Mucosa of gallbladder (tissue), 1 donor: ENCODE results near the gene TBC1D28. TPM values are rescaled to one million over a fixed set of nuclear protein-coding genes. Genes with fewer than 3 reads are reported as not detected.
"Not testable (repeated sequence)": the region's sequence is repeated elsewhere in the genome, so short reads cannot be mapped to it uniquely, and the experiment has no call there.

Experiments used
- DNase-seq: peaks from one replicate; pipeline ENCODE4 v3.0.0-alpha.2; 2020; ENCODE audit warnings: low spot score
- total RNA-seq: library from RNA; stranded (reverse); gene quantifications from one replicate; pipeline ENCODE4 v1.2.1, GENCODE V29; 2021
- donor health status: DM: no; HTN: no; CAD: no.

TBC1D28 gene
- total RNA-seq = not detected

DNA sequence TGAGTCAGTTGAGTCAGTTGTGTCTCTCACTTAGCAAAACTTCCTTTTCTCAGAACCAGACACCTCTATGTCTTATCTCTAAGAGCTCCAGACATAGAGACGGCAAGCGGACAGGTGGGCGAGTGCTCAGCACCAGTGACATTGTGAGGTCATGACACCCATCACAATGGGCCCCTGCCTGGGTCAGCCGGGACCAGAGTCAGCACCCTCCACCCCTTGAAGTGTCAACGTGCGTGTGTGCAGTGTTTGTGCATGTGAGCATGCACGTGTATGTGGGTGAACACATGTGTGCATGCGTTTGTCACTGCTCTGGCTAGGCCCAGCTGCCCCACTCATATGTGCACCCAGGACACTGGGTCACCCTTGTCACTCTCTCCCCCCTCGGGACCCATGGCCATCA lies at the start of gene TBC1D28:
Gene TBC1D28 (minus strand): TSS at position 101 of the 400 bp plus-strand sequence. CDS start 3,039 bp downstream, outside the sequence.
- not testable (repeated sequence) for DNase-seq

DNA sequence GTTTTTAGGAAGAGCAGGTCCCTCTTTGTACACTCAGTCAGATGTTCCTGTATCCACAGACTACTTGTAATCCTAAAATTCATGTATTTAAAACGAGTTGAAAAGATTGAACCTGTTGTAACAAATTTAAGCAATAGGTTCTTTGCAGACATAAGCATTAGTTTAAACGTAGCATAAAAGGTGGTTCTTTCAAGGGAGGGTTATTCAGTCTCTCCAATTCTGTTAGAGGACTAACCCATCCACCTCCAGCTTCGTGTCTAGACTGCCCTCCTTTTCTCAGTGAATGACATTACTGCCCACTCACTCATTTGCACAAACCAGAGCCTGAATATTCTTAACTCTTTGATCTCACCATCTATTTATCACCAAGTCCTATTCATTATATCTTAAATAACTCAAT lies 38.5 kb upstream of the TBC1D28 start:
- DNase-seq = not testable (repeated sequence)

DNA sequence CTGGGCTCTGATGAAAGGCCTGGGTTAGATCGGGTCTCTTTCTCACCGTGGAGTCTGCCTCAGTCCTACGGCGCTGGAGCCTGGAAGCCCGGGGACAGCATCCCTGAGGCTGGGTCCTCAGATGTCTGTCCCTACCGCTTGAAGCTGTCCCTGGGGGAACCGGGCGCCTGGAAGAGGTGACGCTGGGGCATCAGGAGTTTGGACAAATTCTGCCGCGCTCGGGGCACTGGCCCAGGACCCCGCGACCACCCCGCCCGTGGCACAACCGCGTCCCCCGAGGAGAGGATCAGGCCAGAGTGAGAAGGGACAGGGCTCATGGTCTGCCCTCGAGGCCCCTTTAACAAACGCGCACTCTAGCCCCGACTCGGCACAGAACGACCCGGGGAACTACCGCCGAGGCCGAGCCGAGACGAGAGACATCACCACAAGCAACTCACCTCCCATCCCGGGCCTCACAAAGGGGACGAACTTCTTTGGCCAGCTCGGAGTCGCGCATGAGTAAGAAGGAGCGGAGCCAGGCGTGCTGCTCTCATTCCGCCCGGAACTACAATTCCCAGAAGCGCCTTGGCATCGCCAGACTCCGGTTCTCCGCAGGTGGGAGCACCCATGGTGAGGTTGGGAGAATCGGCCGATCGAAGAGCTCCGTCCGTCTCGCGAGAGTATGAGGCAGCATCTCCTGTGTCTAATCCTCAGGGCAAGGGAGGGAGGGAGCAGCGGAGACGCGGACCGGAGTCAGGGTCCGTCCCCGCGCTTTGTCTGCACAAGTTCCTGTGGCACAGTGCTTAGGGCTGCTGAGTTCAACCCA lies 37.8 kb upstream of the TBC1D28 start, which contains the start of gene FOXO3B:
Gene FOXO3B (minus strand): TSS at position 548 of the 805 bp plus-strand sequence. CDS start 663 bp downstream, outside the sequence.
- DNase-seq = peak; percentile 93

DNA sequence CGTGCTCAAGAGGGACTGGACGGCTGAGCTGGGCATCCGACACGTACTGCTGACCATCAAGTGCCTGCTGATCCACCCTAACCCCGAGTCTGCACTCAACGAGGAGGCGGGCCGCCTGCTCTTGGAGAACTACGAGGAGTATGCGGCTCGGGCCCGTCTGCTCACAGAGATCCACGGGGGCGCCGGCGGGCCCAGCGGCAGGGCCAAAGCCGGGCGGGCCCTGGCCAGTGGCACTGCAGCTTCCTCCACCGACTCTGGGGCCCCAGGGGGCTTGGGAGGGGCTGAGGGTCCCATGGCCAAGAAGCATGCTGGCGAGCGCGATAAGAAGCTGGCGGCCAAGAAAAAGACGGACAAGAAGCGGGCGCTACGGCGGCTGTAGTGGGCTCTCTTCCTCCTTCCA lies 33.2 kb upstream of the TBC1D28 start:
- DNase-seq = not testable (repeated sequence)

DNA sequence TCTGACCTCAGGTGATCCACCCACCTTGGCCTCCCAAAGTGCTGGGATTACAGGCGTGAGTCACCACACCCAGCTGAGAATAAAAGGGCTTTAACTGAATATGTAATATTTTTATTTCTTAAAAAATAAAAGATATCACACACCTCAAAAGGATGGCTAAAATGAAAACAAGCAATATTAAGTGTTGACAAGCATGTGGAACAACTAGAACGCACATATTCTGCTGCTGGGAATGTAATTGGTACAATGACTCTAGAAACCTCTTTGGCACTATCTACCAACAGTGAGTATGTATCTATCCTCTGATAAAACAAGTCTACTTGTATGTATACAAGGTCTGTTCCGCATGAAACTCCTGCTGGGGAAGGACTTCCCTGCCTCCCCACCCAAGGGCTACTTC lies 32.7 kb upstream of the TBC1D28 start:
- not testable (repeated sequence) for DNase-seq

DNA sequence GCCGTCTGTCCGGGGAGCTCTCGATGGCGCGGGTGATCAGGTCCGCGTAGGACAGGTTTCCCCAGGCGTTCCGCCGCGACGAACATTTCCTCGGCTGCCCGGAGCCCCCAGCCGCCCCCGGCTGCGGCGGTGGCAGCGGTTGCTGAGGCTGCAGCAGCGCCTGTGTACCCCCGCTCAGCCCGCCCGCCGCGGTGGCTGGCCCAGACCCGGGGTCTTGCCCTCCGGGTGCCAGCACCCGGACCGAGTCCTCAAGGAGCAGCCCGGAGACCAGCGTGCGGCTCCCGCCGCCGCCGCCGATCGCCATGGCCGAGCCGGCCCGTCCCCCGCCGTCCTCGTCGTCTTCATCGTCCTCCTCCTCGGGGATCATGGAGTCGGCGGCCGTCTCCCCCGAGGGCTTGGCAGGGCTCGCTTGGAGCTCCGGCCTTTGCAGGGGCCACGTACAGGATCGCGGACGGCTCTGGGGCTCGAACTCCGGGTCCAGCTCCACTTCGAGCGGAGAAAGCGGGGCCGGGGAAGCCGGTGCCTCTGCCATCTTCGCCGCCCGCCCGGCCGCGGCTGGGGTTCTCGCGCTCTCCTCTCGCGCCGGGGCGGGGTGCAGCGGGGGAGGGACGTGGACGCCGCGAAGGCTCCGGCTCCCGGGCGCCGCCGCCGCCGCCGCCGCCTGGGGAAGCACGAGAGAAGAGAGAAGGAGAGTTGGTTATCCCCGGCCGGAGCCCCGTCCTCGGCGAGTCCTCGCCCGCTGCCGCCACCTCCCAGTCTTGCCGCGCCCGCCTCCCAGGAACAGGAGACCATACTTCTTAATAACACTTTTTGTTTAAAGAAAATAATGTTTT lies 28.4 kb upstream of the TBC1D28 start:
- DNase-seq = not testable (repeated sequence)

DNA sequence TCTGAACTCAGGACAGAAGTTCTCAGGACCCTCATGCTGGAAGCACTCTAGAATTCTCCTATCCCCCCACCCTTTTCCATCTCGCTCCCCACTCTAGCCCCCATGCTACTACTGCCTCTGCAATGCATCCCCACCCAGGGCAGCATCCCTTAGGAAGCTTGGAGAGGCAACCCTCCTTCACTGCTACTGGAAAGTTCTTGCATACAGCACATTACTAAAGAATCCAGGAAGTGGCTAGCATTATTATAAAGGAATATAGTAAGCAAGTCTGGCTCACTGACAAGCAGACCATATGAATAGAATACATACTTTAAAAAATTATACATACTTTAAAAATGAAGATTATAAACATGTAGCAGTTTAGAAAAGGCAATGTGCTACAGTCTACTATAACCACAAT lies 24.4 kb upstream of the TBC1D28 start:
- DNase-seq = not testable (repeated sequence)

DNA sequence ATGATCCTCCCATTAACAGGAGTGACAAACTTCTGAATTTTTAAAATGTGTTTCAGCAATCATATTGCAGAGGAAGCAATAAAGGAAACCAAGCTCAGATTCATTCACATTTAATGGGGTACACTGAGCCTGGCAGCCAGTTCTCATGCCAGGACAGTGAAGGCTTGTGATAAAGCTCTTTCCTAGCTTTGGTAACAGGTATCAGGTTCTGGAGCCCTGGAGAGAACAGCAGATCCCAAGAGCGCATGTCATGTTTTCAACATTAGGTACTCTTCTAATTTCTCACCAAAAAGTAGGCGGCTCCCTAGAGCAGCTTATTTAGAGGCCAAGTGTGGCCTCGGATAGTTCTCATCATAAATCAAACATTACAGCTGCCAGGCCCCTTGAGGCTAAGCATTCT lies 23.3 kb upstream of the TBC1D28 start:
- DNase-seq = not testable (repeated sequence)

DNA sequence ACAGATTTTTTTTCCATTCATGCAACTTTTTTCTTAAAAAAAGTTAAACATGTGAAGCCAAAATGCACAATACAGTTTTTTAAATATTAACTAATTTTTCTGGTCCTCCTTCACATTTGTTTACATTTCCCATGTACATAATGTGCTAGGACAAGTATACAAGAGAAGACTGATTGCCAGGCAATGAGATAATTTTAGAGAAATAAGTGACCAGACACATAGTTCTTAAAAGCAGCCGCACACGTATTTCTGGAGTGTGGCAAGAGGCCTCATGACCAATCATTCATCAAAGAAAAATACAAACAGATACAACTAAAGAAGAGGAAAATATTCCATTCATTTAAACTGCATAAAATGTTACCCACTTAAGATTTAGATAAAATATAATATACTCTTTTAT lies 22.1 kb upstream of the TBC1D28 start:
- not testable (repeated sequence) for DNase-seq

DNA sequence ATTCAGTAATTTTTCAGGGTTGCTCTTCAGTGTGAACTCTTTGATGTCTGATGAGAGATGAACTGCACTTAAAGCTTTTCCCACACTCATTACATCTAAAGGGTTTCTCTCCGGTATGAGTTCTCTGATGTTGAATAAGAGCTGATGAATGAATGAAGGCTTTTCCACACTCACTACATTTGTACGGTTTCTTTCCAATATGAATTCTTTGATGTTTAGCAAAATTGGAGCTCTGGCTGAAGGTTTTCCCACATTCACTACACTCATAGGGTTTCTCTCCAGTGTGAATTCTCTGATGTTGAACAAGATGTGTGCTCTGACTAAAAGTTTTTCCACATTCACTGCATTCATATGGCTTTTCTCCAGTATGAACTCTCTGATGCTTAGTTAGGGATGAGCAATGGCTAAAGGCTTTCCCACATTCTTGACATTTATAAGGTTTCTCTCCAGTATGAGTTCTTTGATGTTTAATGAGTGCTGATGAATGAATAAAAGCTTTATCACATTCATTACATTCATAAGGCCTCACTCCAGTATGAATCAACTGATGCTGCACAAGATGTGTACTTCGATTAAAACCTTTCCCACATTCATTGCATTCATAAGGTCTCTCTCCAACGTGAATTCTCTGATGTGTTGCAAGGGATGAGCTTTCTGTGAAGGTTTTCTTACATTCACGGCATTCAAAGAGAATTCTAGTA lies 17.9 kb upstream of the TBC1D28 start:
- not testable (repeated sequence) for DNase-seq

DNA sequence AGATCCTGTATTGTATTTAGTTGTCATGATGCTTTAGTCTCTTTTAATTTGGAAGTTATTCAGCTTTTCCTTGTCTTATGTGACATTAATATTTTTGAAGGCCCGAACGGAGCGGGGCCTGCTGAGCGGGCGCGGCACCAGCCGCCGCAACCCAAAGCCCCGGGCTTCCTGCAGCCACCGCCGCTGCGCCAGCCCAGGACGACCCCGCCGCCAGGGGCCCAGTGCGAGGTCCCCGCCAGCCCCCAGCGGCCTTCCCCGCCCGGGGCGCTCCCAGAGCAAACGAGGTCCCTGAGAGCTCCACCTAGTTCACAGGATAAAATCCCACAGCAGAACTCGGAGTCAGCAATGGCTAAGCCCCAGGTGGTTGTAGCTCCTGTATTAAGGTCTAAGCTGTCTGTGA lies 5.9 kb upstream of the TBC1D28 start:
- not testable (repeated sequence) for DNase-seq

DNA sequence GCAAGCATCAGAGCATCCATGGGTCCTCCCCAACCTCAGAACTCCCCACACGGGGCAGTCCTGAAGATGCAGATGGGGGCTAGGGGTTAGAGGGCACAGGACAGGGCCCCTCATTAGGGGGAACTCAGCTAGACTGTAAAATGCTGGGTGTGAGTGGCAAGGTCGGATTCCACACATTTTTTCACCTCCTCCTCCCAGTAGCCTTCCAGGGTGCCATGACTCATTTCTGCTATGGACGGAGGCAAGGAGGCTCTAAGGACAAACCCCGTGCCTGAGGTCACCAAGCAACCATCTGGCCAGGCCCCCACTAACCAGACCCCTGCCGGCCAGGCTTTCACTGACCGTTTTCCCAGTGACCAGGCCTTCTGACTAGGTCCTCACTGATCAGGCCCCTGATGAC lies 1.1 kb downstream of the TBC1D28 start:
- DNase-seq = not testable (repeated sequence)

DNA sequence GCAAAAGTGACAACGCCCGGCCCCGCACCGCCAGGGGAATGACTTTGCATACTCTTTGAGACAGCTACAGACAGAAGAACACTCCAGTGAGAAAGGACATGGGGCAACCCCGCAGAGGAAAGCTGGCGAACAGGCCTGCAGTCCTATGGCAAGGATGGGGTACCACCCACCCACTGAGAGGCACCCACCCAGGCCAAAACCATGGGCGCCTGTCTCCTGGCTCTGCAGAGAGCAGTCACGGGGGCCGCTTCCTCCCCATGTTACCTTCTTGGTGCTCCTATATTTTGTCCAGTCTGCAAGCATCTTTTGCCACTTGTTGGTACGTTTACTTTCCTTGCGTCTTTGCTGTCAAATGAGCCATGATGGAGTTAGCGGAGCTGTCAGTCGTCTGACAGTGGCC lies 5.8 kb downstream of the TBC1D28 start:
- not testable (repeated sequence) for DNase-seq

DNA sequence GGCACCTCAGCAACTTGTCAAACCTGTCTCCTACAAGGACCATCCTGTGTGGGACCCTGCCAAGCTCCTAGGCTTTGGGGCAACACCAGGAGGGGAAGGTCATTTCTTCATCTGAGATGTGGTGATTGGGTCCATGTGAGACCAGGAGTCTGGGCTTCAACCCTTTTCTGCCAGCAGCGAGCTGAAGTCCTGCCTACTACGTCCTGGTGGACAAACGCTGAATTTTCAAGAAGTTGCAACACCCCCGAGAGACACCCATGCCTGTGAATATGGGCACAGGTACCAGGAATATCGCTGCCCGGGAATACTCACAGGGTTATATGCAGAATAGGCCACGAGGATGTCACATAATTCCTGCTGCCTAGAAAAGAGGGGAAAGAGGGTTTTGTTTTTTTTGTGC lies 8.0 kb downstream of the TBC1D28 start:
- DNase-seq = not testable (repeated sequence)

DNA sequence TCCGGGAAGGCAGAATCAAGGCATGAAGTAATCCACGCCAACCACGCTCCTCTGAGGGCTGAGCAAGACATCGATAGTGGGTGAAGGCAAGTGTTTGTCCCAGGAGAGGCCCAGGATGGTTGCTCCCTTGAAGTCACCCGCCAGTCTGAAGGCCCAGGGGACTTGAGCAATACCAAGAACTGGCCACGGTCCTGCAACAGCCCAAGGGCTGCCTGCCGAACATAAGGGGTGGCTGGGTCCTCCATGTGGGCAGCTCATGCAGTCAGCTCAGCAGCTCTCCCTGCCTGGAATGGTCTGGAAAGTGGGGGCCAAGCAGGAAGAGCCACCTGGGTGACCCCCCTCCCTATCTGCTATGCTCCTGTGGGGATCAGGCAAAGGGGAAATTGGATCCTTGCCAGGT lies 8.4 kb downstream of the TBC1D28 start:
- not testable (repeated sequence) for DNase-seq

DNA sequence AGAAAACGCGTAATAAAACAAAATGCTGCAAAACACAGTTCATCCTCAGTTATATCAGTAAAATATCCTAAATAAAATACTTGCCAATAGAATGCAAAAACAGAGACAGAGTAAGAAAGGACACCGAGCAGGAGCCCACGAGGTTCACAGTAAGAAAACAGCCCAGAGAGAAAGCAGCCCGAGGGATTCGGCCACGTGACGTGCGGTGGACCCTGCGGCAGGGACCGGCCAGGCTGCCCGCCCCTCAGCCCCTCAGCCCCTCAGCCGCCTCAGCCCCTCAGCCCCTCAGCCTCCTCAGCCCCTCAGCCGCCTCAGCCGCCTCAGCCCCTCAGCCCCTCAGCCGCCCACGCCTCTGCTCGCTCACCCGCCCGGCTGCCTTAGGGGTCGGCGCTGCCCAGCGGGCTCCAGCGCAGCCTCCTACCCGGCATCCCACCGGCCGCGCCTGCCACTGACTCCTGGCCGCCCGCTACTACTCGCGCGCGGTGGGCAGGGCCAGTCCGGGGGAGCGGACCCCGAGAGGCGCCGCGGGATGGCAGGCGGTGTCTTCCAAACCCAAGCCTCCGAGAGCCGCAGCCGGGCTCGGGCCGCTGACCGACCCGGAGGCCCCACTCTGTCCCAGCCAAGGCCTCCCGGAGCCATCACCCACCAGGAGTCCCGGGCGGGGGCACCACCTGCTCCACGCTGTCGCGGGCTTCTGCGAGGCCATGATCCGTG lies 9.5 kb downstream of the TBC1D28 start:
- not testable (repeated sequence) for DNase-seq

DNA sequence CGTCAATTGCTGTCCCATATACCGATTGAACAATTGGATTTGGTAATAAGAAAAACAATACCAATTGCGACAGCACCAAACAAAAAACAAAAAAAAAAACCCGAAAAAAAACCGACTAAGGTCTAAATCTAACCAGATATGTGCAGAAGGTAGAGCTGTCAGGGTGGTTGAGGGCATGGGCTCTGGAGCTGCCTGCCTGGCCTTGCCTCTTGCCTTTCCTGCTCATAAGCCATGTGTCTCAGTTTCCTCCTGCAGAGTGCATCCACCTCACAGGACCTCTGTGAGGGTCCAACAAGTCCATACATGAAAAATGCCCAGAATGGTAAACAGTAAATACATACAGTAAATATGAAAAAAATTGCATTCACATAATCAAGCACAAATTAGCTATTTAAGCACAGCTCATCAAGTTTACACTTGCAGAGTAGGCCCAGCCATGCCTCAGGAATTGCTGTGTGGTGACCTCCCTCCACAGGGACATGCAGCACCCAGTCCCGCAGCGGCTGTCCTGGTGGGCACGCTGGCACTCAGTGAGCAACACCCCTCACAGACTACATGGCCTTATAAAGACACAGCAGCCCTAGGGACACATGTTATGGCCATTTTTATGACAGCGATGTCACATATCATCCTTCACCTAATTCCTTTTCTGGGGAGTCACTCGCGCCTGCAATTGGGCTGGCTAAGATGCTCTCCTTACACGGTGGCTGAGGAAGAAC lies 17.9 kb downstream of the TBC1D28 start:
- DNase-seq = no peak

DNA sequence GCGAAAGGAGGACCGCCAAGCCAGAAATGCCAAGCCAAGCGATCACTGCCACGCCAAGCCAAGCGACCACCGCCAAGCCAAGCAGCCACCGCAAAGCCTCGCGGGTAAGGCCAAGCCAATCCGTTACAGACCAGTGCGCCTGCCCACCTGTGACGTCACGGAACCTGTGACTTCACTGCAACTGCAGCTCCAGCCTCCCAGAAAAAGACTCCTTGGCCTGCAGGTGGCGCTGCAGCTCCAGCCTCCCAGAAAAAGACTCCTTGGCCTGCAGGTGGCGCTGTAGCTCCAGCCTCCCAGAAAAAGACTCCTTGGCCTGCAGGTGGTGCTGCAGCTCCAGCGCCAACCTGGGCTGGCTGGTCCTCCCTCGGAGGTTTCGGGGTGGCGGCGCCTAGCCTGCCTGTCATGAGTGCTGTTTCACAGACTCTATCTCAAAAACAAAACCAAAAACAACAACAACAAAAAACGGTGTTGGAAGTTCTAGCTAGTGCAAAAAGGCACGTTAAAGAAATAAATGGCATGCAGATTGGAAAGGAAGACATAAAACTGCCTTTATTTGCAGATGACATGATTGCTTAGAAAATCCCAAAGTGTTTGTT lies 18.6 kb downstream of the TBC1D28 start:
- peak; percentile 90 for DNase-seq

DNA sequence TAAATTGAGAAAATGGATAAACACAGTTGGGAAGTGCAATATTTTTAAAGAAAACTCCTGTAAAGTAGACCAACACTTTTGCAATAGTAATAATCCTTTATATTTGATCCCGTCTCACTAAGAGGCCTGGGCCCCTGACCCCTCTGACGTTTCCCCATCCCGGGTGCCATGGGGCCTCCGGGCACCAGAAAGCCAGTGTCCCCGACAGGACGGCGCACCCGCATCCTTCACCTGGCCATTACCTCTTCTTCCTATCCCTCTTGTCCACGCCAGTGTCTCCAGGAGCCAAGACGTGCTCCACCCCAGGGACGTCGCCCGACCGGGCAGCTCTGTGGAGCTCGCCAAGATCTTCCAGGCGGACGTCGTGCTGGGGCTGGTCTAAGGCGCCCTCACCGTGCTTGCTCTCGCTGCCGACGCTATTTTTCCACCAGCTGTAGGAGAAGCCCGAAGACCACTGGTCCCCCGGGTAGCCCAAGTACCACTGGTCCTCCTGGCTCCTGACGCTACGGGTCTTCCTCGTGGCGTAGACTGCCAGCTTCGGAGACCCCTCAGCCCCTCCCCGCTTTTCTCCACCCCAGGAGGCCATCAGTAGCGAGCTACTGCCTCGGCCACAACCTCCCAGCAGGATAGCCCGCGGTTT lies 19.2 kb downstream of the TBC1D28 start:
- not testable (repeated sequence) for DNase-seq

DNA sequence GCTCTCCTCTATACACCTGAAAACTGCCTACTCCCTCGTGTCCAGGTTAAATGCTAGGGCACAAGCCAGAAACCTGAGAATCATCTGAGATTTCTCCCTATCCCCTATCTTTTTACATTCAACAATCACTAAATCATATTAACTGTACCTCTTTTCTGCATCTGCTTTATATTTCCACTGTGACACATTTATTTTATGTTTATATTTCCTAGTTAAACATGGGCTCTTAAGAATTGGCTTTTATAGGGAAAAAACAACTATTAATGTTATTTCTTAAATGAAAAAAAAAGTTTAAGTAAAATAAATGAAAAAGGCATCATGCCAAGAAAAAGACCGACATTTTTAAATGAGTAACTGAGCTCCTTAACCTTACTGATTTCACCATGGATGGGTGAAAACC lies 26.6 kb downstream of the TBC1D28 start:
- not testable (repeated sequence) for DNase-seq
